Peyer's patch (tissue), 4 donors: ENCODE measurements around the gene GPATCH2.

Experiments used
- POLR2A ChIP-seq, 2 donors: fragments of 450-650 bp; IDR thresholded peaks; one replicate each; pipeline ENCODE4 v1.5.1; 2017; ENCODE audit warnings: antibody characterized with exemption in 2 of 2, mild to moderate bottlenecking in 2 of 2, moderate library complexity in 2 of 2
- TF ChIP-seq, protein P1 (sequence below), 6 experiments: fragments of 450-650 bp in 4 of 6; fragments of 200-600 bp in 2 of 6; sonication (generic) in 1 of 6; IDR thresholded peaks; one replicate each; pipeline ENCODE4 v1.5.1; 2017 to 2019; ENCODE audit warnings: antibody characterized with exemption in 6 of 6, mild to moderate bottlenecking in 3 of 6, moderate library complexity in 1 of 6

DNA sequence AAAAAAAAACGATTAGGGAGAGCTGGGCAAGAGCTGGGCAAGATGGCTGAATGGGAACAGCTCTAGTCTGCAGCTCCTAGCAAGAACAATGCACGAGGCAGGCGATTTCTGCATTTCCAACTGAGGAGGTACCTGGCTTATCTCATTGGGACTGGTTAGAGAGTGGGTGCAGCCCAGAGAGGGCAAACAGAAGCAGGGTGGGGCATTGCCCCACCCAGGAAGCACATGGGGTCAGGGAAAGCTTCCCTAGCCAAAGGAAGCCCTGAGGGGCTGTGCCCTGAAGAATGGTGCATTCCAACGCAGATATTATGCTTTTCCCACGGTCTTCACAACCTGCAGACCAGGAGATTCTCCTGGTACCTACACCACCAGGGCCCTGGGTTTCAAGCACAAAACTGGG, 251.6 kb downstream of the GPATCH2 start:
- TF ChIP-seq, protein P1, sequence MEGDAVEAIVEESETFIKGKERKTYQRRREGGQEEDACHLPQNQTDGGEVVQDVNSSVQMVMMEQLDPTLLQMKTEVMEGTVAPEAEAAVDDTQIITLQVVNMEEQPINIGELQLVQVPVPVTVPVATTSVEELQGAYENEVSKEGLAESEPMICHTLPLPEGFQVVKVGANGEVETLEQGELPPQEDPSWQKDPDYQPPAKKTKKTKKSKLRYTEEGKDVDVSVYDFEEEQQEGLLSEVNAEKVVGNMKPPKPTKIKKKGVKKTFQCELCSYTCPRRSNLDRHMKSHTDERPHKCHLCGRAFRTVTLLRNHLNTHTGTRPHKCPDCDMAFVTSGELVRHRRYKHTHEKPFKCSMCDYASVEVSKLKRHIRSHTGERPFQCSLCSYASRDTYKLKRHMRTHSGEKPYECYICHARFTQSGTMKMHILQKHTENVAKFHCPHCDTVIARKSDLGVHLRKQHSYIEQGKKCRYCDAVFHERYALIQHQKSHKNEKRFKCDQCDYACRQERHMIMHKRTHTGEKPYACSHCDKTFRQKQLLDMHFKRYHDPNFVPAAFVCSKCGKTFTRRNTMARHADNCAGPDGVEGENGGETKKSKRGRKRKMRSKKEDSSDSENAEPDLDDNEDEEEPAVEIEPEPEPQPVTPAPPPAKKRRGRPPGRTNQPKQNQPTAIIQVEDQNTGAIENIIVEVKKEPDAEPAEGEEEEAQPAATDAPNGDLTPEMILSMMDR (IDR thresholded peaks at IDR 0.05): no peak
- no peak for TF ChIP-seq POLR2A (IDR thresholded peaks at IDR 0.05)
